Esophagus squamous epithelium (tissue), 5 donors: Measurements from ENCODE around the gene CXCL6. TPM values are rescaled to one million over a fixed set of nuclear protein-coding genes. Genes with fewer than 3 reads are reported as not detected.
A peak's percentile ranks its signal among the peaks of the same experiment; 100 is the strongest.

ENCODE experiments used
- DNase-seq: peaks from one replicate; lab custom pipeline; 2025; lab: John Stamatoyannopoulos, UW
- H3K27ac ChIP-seq, 4 donors: fragments of 200-600 bp; sonication (generic); one replicate each; pipeline ENCODE4 v1.5.1; 2016 to 2019; ENCODE audit warnings: mild to moderate bottlenecking in 1 of 4
- H3K27me3 ChIP-seq, 4 donors: fragments of 200-600 bp; sonication (generic); 1 replicate in 3 of 4; 2 replicates in 1 of 4; pipeline versions ENCODE4 v1.5.1 to v1.6.0; 2017 to 2021; ENCODE audit warnings: antibody characterized with exemption in 1 of 4
- H3K36me3 ChIP-seq, 3 donors: fragments of 200-600 bp; sonication (generic); one replicate each; pipeline ENCODE4 v1.5.1; 2016 to 2019
- H3K4me1 ChIP-seq, 3 donors: fragments of 200-600 bp; sonication (generic); one replicate each; pipeline ENCODE4 v1.5.1; 2017 to 2019
- H3K4me3 ChIP-seq, 4 donors: fragments of 200-600 bp; sonication (generic); 1 replicate in 3 of 4; 2 replicates in 1 of 4; pipeline ENCODE4 v1.5.1; 2016 to 2019; ENCODE audit warnings: mild to moderate bottlenecking in 2 of 4, moderate library complexity in 1 of 4
- H3K9me3 ChIP-seq, 3 donors: fragments of 200-600 bp; sonication (generic); one replicate each; pipeline ENCODE4 v1.5.1; 2016 to 2019
- POLR2A ChIP-seq, 4 donors: fragments of 450-650 bp; IDR thresholded peaks; one replicate each; pipeline ENCODE4 v1.6.1; 2017; ENCODE audit warnings: antibody characterized with exemption in 4 of 4, mild to moderate bottlenecking in 4 of 4, moderate library complexity in 3 of 4
- WGBS, 2 donors: methylation state at CpG; one replicate each; pipeline ENCODE4 v1.1.5; 2018; 5-methylcytosine and 5-hydroxymethylcytosine counted together
- intact Hi-C: fragments of 100-400 bp; cut with DNase I; formaldehyde crosslinking; loops from one replicate; pipeline ENCODE4 v1.15.0; 2022
- total RNA-seq, 4 donors: library from RNA; depleted of rRNA; stranded (reverse); fragments of >200 nt; gene quantifications; one replicate each; pipeline ENCODE4 v1.1.0, GENCODE V29; 2016
- TF ChIP-seq, protein P1 (sequence below), 6 experiments: fragments of 450-650 bp in 4 of 6; fragments of 200-600 bp in 2 of 6; sonication (generic) in 2 of 6; IDR thresholded peaks; one replicate each; pipeline ENCODE4 v1.5.1; 2016 to 2019; ENCODE audit warnings: antibody characterized with exemption in 6 of 6, mild to moderate bottlenecking in 4 of 6, moderate library complexity in 4 of 6
- donor health status: DM: yes; HTN: yes; CAD: no.

Gene CXCL6
- total RNA-seq, 4 donors from 2014 or later: 0.57 to 10.1 (median 9.4) TPM; not detected in 1

DNA sequence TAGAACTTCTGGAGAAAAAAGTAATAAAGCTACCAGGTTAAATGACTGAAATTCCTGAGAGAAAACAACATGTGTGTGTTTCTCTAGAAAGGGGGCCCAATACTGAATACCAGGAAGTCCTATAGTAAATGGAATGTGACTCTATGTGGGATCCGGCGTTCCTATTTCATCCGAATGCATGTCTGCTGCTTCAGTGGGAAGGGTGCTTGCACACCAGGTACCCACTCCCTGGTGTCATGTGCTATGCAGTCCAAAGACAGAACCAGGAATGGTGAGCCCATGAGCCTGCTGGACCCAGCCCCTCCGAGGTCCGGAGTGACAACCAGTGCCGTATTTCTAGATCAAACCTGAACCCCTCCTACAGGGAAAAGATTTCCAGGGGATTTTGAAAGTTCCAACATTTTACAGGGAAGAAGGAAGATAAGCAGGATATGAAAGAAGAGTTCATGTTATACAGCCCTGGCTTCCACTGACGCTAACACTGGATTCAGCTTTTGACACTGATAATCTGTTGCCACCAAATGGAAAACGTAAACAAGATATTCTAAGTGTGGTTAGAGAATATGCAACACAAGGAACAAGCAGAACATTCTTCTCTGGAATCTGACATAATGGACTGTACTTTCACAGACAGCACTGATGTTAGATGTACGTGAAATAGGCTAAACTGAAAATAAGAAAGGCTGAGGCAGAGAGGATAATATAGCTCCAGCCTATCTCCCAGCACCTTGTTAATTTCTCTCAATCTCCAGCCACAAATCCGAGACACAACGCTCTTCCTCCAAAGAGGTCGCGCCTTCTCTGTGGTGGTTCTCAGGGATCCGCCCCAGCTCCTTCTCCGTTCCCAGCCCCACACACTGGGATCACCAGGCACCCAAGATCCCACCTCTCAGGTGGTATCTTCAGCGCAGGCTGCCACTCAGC lies 32.0 kb downstream of the CXCL6 start:
- Histone ChIP-seq H3K27ac (peak overlapping the region; percentile 59 to 80 (median 64)), H3K4me3 (peak overlapping the region; percentile 45 to 72 (median 54)), H3K36me3 (no peaks in the 10 kb centered on the region), H3K9me3 (no peaks in the 10 kb centered on the region), H3K4me1 (peaks cover 0 to 29% (median 12%) of the 10 kb centered on the region in 3 donors), H3K27me3 (peaks cover 0 to 18% (median 0%) of the 10 kb centered on the region in 4 donors)
- TF ChIP-seq, protein P1, sequence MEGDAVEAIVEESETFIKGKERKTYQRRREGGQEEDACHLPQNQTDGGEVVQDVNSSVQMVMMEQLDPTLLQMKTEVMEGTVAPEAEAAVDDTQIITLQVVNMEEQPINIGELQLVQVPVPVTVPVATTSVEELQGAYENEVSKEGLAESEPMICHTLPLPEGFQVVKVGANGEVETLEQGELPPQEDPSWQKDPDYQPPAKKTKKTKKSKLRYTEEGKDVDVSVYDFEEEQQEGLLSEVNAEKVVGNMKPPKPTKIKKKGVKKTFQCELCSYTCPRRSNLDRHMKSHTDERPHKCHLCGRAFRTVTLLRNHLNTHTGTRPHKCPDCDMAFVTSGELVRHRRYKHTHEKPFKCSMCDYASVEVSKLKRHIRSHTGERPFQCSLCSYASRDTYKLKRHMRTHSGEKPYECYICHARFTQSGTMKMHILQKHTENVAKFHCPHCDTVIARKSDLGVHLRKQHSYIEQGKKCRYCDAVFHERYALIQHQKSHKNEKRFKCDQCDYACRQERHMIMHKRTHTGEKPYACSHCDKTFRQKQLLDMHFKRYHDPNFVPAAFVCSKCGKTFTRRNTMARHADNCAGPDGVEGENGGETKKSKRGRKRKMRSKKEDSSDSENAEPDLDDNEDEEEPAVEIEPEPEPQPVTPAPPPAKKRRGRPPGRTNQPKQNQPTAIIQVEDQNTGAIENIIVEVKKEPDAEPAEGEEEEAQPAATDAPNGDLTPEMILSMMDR (IDR thresholded peaks at IDR 0.05): no peak
- TF ChIP-seq POLR2A (IDR thresholded peaks at IDR 0.05): no peak
- DNase-seq: no peak
- intact Hi-C loops: loop anchor here (10.0 kb wide), 2 partner anchors 194 to 284 kb away; no protein-coding TSS in a partner anchor
- 42 to 44% methylated on average over 14 to 15 of the region's 16 CpGs for WGBS, 2 donors

DNA sequence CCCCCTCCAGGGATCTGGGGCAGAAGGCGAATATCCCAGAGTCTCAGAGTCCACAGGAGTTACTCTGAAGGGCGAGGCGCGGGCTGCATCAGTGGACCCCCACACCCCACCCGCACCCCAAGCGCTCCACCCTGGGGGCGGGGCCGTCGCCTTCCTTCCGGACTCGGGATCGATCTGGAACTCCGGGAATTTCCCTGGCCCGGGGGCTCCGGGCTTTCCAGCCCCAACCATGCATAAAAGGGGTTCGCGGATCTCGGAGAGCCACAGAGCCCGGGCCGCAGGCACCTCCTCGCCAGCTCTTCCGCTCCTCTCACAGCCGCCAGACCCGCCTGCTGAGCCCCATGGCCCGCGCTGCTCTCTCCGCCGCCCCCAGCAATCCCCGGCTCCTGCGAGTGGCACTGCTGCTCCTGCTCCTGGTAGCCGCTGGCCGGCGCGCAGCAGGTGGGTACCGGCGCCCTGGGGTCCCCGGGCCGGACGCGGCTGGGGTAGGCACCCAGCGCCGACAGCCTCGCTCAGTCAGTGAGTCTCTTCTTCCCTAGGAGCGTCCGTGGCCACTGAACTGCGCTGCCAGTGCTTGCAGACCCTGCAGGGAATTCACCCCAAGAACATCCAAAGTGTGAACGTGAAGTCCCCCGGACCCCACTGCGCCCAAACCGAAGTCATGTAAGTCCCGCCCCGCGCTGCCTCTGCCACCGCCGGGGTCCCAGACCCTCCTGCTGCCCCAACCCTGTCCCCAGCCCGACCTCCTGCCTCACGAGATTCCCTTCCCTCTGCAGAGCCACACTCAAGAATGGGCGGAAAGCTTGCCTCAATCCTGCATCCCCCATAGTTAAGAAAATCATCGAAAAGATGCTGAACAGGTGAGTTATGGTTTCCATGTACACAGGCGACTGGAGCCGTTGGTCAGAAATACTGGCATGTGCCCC lies 32.9 kb downstream of the CXCL6 start, which contains the start of gene CXCL1:
TSS of gene CXCL1 (plus strand) at position 264 of the 926 bp plus-strand sequence. CDS start at position 342, 78 bp downstream.
- H3K4me3 ChIP-seq: peak within 1 kb of the TSS; percentile 45 to 72 (median 54)
- no peaks in the 10 kb centered on the region for H3K36me3 ChIP-seq
- peaks cover 0 to 29% (median 12%) of the 10 kb centered on the region in 3 donors for H3K4me1 ChIP-seq
- H3K27ac ChIP-seq: peak within 1 kb of the TSS; percentile 59 to 80 (median 64)
- intact Hi-C loops: loop anchor here (10.0 kb wide), 2 partner anchors 195 to 285 kb away; no protein-coding TSS in a partner anchor
- no peaks in the 10 kb centered on the region for H3K9me3 ChIP-seq
- peaks cover 0 to 18% (median 0%) of the 10 kb centered on the region in 4 donors for H3K27me3 ChIP-seq
- 12 to 61% methylated on average over 6 to 27 of the region's 61 CpGs for WGBS, 2 donors
- no peak for DNase-seq
- peak in 2 of 4 donors; percentile 31 to 63 for TF ChIP-seq POLR2A (IDR thresholded peaks at IDR 0.05)
- TF ChIP-seq, protein P1 (IDR thresholded peaks at IDR 0.05): no peak

DNA sequence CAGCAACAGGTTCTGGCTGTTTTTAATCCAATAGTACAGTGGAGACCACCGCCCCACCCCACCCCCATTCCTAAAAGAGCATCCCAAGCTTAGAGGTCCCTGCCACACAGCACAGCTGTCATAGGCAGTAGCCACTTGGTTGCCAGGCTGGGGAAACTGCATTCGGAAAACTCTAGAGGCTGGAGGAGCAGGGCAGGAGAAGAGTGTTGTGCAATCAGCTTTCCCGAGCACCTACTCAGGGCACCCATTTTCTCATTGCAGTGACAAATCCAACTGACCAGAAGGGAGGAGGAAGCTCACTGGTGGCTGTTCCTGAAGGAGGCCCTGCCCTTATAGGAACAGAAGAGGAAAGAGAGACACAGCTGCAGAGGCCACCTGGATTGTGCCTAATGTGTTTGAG lies 33.8 kb downstream of the CXCL6 start:
- Histone ChIP-seq H3K27me3 (peaks cover 0 to 18% (median 0%) of the 10 kb centered on the region in 4 donors), H3K4me1 (peaks cover 0 to 24% (median 12%) of the 10 kb centered on the region in 3 donors), H3K4me3 (peak overlapping the region in 3 of 4 donors; percentile 49 to 72 (median 59)), H3K27ac (peak overlapping the region in 2 of 4 donors; percentile 63 to 80), H3K9me3 (no peaks in the 10 kb centered on the region), H3K36me3 (no peaks in the 10 kb centered on the region)
- no peak for DNase-seq
- 76 to 85% methylated on average over 3 of the region's 3 CpGs for WGBS, 2 donors
- intact Hi-C loops: no loop called here
- TF ChIP-seq, protein P1 (IDR thresholded peaks at IDR 0.05): no peak
- TF ChIP-seq POLR2A (IDR thresholded peaks at IDR 0.05): no peak

DNA sequence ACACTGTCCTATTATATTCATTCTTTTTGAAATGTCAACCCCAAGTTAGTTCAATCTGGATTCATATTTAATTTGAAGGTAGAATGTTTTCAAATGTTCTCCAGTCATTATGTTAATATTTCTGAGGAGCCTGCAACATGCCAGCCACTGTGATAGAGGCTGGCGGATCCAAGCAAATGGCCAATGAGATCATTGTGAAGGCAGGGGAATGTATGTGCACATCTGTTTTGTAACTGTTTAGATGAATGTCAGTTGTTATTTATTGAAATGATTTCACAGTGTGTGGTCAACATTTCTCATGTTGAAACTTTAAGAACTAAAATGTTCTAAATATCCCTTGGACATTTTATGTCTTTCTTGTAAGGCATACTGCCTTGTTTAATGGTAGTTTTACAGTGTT lies 34.3 kb downstream of the CXCL6 start:
- WGBS, 2 donors: 79 to 100% methylated on average over 1 of the region's 1 CpG
- Histone ChIP-seq H3K4me3 (peak overlapping the region in 2 of 4 donors; percentile 49 to 72), H3K27ac (peak overlapping the region in 1 of 4 donors; percentile 80), H3K9me3 (no peaks in the 10 kb centered on the region), H3K27me3 (peaks cover 0 to 18% (median 0%) of the 10 kb centered on the region in 4 donors), H3K36me3 (no peaks in the 10 kb centered on the region), H3K4me1 (peaks cover 0 to 24% (median 12%) of the 10 kb centered on the region in 3 donors)
- DNase-seq: no peak
- no peak for TF ChIP-seq POLR2A (IDR thresholded peaks at IDR 0.05)
- TF ChIP-seq, protein P1 (IDR thresholded peaks at IDR 0.05): no peak
- intact Hi-C loops: no loop called here
